LNCaP clone FGC (cell line): Measurements from ENCODE around the gene DHRS9.

ENCODE experiments used
- DNase-seq: peaks from one replicate; pipeline ENCODE4 v3.0.0-alpha.2; 2011; ENCODE audit warnings: low read depth
- H3K4me3 ChIP-seq: 2 replicates; pipeline ENCODE4 v1.5.1; 2011; ENCODE audit warnings: mild to moderate bottlenecking, low read depth, low read length, control low read depth
- TF ChIP-seq, protein P1 (sequence below): IDR thresholded peaks from 2 replicates; pipeline ENCODE4 v1.5.1; 2012; ENCODE audit warnings: mild to moderate bottlenecking; ENCODE audit not compliant: control insufficient read depth, insufficient read depth; ENCODE audit errors: extremely low read depth

Gene DHRS9

DNA sequence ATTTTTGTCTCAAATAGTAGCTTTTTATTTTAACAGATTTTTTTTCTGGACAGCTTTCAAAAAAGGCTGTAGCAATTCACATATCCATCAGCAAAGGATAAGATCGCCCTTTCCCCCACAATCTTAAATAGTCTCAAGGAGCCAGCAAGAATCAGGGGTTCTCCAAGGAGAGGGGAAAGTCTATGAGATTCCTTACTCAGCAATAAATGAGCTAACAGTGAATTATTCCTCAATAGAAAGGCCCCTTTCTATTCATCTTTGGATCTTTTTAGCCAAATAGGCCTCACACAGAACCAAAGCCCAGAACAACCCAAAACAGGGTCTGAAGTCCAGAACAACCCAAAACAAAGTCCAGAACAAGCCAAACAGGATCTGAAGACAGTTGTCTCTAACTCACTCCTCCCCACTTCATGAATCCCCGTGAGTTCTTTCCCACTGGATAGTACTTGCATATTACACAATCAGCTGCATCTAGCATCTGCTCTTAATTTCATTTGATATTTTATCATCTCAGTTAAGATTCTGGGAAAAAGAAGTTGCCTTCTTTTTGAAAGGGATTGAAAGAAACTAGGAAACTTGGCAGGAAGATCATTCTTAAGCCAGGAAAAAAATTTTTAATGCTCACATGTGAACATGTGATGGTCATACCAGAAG lies 3.4 kb upstream of the DHRS9 start:
- no peak overlapping the region for H3K4me3 ChIP-seq
- no peak for DNase-seq
- TF ChIP-seq, protein P1, sequence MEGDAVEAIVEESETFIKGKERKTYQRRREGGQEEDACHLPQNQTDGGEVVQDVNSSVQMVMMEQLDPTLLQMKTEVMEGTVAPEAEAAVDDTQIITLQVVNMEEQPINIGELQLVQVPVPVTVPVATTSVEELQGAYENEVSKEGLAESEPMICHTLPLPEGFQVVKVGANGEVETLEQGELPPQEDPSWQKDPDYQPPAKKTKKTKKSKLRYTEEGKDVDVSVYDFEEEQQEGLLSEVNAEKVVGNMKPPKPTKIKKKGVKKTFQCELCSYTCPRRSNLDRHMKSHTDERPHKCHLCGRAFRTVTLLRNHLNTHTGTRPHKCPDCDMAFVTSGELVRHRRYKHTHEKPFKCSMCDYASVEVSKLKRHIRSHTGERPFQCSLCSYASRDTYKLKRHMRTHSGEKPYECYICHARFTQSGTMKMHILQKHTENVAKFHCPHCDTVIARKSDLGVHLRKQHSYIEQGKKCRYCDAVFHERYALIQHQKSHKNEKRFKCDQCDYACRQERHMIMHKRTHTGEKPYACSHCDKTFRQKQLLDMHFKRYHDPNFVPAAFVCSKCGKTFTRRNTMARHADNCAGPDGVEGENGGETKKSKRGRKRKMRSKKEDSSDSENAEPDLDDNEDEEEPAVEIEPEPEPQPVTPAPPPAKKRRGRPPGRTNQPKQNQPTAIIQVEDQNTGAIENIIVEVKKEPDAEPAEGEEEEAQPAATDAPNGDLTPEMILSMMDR = no peak

DNA sequence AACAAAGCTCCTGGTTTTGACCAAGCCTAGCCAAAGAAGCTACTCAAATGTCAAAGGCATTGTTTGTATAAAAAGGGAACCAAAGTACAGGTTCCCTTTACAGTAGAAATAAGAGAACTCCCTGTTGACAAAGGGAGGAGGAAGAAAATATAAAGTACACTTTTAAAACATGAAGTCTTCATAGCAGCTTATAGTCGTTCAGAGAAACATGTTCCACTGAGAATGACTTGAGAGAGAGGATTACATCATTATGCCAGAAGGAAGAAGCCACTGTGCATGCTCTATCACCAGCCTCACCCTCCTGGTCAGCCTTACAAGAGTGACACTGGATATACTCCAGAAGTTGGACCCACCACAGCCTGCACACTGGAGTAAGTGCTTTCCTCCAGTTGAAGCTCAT lies 2.5 kb upstream of the DHRS9 start:
- TF ChIP-seq, protein P1 = no peak
- H3K4me3 ChIP-seq = no peak overlapping the region
- no peak for DNase-seq

DNA sequence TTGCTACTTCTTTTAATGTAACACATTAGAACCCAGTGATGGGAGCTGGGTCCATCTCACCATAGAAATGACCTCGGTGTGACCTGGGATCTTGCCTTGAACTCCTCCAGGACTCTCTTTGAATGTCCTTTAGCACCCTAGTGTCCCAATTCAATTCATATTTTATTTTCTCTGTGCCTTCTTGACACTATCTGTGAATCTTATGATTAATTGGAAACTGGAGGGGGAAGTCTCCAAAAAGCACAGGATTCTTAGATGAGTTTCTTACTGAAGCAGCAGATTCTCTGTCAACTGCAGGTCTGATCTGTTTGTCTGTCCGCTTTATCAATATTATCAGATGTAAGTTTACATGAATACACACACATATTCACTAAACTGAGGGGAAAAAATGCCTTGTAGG lies 470 bp downstream of the DHRS9 start:
- no peak for DNase-seq
- TF ChIP-seq, protein P1 = no peak
- H3K4me3 ChIP-seq = no peak overlapping the region

DNA sequence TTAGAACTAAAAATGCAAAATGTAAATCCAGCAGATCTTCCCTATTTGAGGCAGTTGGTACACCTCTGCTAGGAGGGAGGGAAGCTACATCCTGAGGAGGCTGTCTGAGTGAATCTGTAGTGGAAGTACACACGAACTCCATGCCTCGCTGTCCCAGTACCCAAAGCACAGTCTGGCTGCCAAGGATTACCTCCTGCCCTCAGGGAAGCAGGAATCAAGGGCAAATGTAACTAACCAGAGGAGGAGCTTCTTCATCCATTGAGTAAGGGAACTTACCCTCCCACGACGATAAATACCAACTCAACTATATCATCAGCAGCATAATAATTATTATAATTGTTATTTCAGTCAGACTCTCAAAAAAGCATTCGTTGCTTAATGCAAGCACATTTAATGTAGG lies 2.1 kb downstream of the DHRS9 start:
- TF ChIP-seq, protein P1 = no peak
- no peak overlapping the region for H3K4me3 ChIP-seq
- no peak for DNase-seq

DNA sequence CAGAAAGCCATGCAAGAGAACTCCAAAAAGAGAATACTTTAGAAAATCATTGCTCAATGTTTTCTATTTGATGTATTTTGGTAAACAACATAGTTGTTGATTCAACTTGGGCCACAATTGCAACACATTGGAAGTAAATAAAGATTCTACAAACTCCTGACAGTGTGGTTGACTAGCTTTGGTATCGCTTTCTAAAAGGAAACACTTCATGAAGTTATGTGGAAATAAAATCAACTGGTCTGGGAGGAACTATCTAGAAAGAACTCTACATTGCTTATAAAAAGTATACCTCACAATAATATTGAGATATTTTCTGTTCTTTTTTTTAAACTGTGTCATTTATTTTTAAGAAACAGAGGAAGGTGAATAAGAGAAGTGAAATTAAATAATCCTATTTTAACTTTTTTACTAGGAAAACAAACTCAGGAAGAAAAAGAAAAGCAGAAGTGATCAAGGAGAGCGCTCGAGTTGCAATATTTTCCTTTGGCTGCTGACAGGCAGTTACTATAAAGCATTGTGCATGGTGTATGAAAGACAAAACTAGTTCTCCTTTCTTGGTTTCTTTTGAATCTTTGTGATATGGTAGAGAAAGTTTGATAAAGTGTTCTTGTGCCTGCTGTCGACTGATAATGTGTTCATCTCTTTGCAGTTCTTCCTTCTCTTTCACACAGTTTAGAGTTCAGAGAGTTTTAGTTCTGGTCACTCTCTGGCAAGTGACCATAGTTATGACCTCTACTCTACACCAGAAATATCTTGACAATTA lies 3.0 kb downstream of the DHRS9 start:
- DNase-seq = no peak
- H3K4me3 ChIP-seq = no peak overlapping the region
- TF ChIP-seq, protein P1 = no peak

DNA sequence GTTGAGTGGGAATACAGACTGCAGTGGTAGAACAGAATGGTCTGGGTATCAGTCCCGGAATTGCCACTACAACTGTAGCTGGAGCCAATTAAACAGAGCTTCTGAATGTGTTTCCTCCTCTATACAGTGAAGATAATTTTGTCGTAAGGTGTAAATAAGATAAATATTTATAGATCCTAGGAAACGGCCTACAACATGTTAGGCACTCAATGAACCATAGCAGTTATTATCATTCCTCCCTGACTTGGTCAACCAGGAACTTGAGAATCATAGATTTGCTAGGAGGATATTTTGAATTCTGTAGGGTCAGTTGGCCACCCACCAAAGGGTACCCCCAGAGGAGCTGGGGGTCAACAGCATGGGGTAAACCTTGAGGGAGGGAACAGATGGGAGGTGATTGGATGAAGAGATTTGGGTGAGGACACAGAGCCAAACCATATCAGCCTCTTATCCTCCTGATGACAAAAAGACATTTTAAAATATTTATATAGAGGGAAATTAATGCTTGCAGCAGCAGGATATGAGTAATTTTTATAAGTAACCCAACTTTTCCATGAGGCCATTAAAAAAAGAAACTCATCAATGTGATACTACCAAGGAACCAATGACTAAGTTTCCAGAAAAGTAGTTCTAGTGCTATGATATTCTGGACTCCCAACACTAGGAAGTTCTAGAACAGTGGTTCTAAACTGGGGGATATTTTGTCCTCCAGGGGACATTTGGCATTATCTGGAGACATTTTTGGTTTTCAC lies 4.0 kb downstream of the DHRS9 start:
- TF ChIP-seq, protein P1 = no peak
- no peak for DNase-seq
- H3K4me3 ChIP-seq = no peak overlapping the region
